Measurements from ENCODE around the gene SLC39A8.
A peak's percentile ranks its signal among the peaks of the same experiment; 100 is the strongest.
"Not testable (repeated sequence)": the region's sequence is repeated elsewhere in the genome, so short reads cannot be mapped to it uniquely, and the experiment has no call there.

SLC39A8 gene

GRCh38 chr4:102247041-102247440 is 98.2 kb downstream of the SLC39A8 start:
- H3K27ac ChIP-seq = peak overlapping the region in 1 of 21 experiments; percentile 46
- no peak overlapping the region for H3K4me3 ChIP-seq

- H3K4me3 ChIP-seq = no peak overlapping the region
- H3K27ac ChIP-seq = peak overlapping the region in 1 of 21 experiments; percentile 46
These were observed 98.9 kb downstream of the SLC39A8 start for GRCh38 chr4:102246416-102246815.

GRCh38 chr4:102244878-102245535 is 100.3 kb downstream of the SLC39A8 start:
- Histone ChIP-seq H3K4me3 (no peak overlapping the region), H3K27ac (no peak overlapping the region)

- H3K27ac ChIP-seq, H3K4me3 ChIP-seq: not testable (repeated sequence)
These were observed 102.0 kb downstream of the SLC39A8 start for GRCh38 chr4:102243296-102243695.

GRCh38 chr4:102234243-102234838 is 110.9 kb downstream of the SLC39A8 start:
- H3K4me3 ChIP-seq = no peak overlapping the region
- H3K27ac ChIP-seq = no peak overlapping the region

- Histone ChIP-seq H3K27ac (no peak overlapping the region), H3K4me3 (no peak overlapping the region)
These were observed 115.1 kb downstream of the SLC39A8 start for GRCh38 chr4:102230194-102230593.

GRCh38 chr4:102227388-102227787 is 117.9 kb downstream of the SLC39A8 start:
- no peak overlapping the region for H3K27ac ChIP-seq

GRCh38 chr4:102223461-102223860 is 121.8 kb downstream of the SLC39A8 start:
- no peak overlapping the region for H3K4me3 ChIP-seq
- H3K27ac ChIP-seq = no peak overlapping the region

More at GRCh38 chr4:102227388-102227787, 117.9 kb downstream of the SLC39A8 start:
- H3K4me3 ChIP-seq = no peak overlapping the region

GRCh38 chr4:102222838-102223409 is 122.4 kb downstream of the SLC39A8 start:
- Histone ChIP-seq H3K4me3 (no peak overlapping the region), H3K27ac (no peak overlapping the region)

- Histone ChIP-seq H3K4me3 (no peak overlapping the region), H3K27ac (no peak overlapping the region)
These were observed 126.2 kb downstream of the SLC39A8 start for GRCh38 chr4:102219129-102219528.

GRCh38 chr4:102218656-102219055 is 126.6 kb downstream of the SLC39A8 start:
- H3K4me3 ChIP-seq = no peak overlapping the region
- no peak overlapping the region for H3K27ac ChIP-seq

GRCh38 chr4:102217775-102218355 is 127.4 kb downstream of the SLC39A8 start:
- Histone ChIP-seq H3K27ac (no peak overlapping the region), H3K4me3 (no peak overlapping the region)

GRCh38 chr4:102217345-102217744 is 127.9 kb downstream of the SLC39A8 start:
- Histone ChIP-seq H3K27ac (no peak overlapping the region), H3K4me3 (no peak overlapping the region)

- Histone ChIP-seq H3K27ac (no peak overlapping the region), H3K4me3 (no peak overlapping the region)
These were observed 128.6 kb downstream of the SLC39A8 start for GRCh38 chr4:102216666-102217065.

GRCh38 chr4:102213031-102213430 is 132.3 kb downstream of the SLC39A8 start:
- H3K4me3 ChIP-seq = no peak overlapping the region
- no peak overlapping the region for H3K27ac ChIP-seq

All from skin epidermis (tissue), 12 donors.